GM10266 (cell line): ENCODE measurements around the gene HYAL3.

Source experiments
- DNase-seq: peaks from one replicate; pipeline ENCODE4 v3.0.0; 2012; ENCODE audit errors: extremely low spot score
- CTCF ChIP-seq: IDR thresholded peaks from 2 replicates; pipeline ENCODE4 v1.5.1; 2012; ENCODE audit warnings: mild to moderate bottlenecking, low read depth; ENCODE audit not compliant: control insufficient read depth, insufficient read depth; ENCODE audit errors: missing control alignments

HYAL3 gene

GRCh38 chr3:50298836-50299637 lies at the start of gene HYAL3, which contains the start of gene NAA80:
HYAL3 (minus strand) TSS chr3:50299405; CDS start chr3:50295602, 3,803 bp downstream.
NAA80 (minus strand) TSS chr3:50299405; CDS start chr3:50297463, 1,942 bp downstream.
- peak; percentile 42 for TF ChIP-seq CTCF
- DNase-seq = peak; percentile 98

- no peak for DNase-seq
These were observed 48.1 kb upstream of the HYAL3 start for GRCh38 chr3:50347187-50347813.

GRCh38 chr3:50345586-50346234 lies 46.5 kb upstream of the HYAL3 start, which contains the start of gene ZMYND10:
ZMYND10 (minus strand) TSS chr3:50345732; CDS start chr3:50345579, 153 bp downstream.
- peak; percentile 83 for DNase-seq
- TF ChIP-seq CTCF = no peak

More at GRCh38 chr3:50347187-50347813, 48.1 kb upstream of the HYAL3 start:
- TF ChIP-seq CTCF = peak; percentile 66

- DNase-seq = no peak
- TF ChIP-seq CTCF = no peak
These were observed 45.8 kb upstream of the HYAL3 start for GRCh38 chr3:50345008-50345407.

- no peak for DNase-seq
These were observed 43.8 kb upstream of the HYAL3 start for GRCh38 chr3:50342813-50343633.

More at GRCh38 chr3:50342813-50343633, 43.8 kb upstream of the HYAL3 start:
- TF ChIP-seq CTCF = no peak
